GM23338 (cell line): ENCODE measurements around the gene RGS3. TPM values are rescaled to one million over a fixed set of nuclear protein-coding genes. Genes with fewer than 3 reads are reported as not detected.

Source experiments
- ATAC-seq: fragments of 200-7000 bp; cut with Tn5 transposase; 3 replicates; pipeline ENCODE4 v1.9.1; 2020
- DNase-seq: peaks from one replicate; pipeline ENCODE4 v3.0.0-alpha.2; 2015; ENCODE audit warnings: low spot score
- H2AFZ ChIP-seq: fragments of 200-600 bp; sonication (generic); 2 replicates; pipeline ENCODE4 v1.8.0; 2016; ENCODE audit warnings: antibody characterized with exemption, mild to moderate bottlenecking, moderate library complexity
- H3F3A ChIP-seq: fragments of 200-600 bp; sonication (generic); replicated peaks from 2 replicates; pipeline ENCODE4 v1.8.0; 2017; ENCODE audit warnings: antibody characterized with exemption, mixed run types, low read depth
- H3K27ac ChIP-seq: fragments of 200-600 bp; sonication (generic); 2 replicates; pipeline ENCODE4 v1.6.1; 2016; ENCODE audit warnings: low read depth
- H3K27me3 ChIP-seq: fragments of 200-600 bp; sonication (generic); 2 replicates; pipeline ENCODE4 v1.8.0; 2016; ENCODE audit warnings: mild to moderate bottlenecking, mixed run types, moderate library complexity; ENCODE audit not compliant: insufficient read depth
- H3K36me3 ChIP-seq: fragments of 200-600 bp; sonication (generic); 2 replicates; pipeline ENCODE4 v1.8.0; 2016; ENCODE audit warnings: mild to moderate bottlenecking; ENCODE audit not compliant: insufficient read depth
- H3K4me1 ChIP-seq: fragments of 200-600 bp; sonication (generic); 2 replicates; pipeline ENCODE4 v1.8.0; 2016; ENCODE audit warnings: mild to moderate bottlenecking, moderate library complexity; ENCODE audit not compliant: insufficient read depth
- H3K4me2 ChIP-seq: fragments of 200-600 bp; sonication (generic); 2 replicates; pipeline ENCODE4 v1.7.1; 2017; ENCODE audit warnings: mixed run types
- H3K4me3 ChIP-seq: fragments of 200-600 bp; sonication (generic); 2 replicates; pipeline ENCODE4 v1.6.1; 2016; ENCODE audit warnings: mixed run types
- H3K79me2 ChIP-seq: fragments of 200-600 bp; sonication (generic); replicated peaks from 2 replicates; pipeline ENCODE4 v1.8.0; 2017; ENCODE audit warnings: mild to moderate bottlenecking; ENCODE audit not compliant: insufficient read depth
- H3K9me2 ChIP-seq: fragments of 200-600 bp; sonication (generic); 2 replicates; pipeline ENCODE4 v1.8.0; 2017; ENCODE audit not compliant: insufficient read depth
- H4K20me1 ChIP-seq: fragments of 200-600 bp; sonication (generic); replicated peaks from 2 replicates; pipeline ENCODE4 v1.8.0; 2017; ENCODE audit warnings: mild to moderate bottlenecking; ENCODE audit not compliant: insufficient read depth
- H3K27ac Mint-ChIP-seq: 2 replicates; pipeline ENCODE4 v1.8.0; 2020; ENCODE audit warnings: inconsistent platforms, mild to moderate bottlenecking, moderate library complexity, mixed read lengths
- H3K27me3 Mint-ChIP-seq: 3 replicates; pipeline ENCODE4 v1.8.0; 2022; ENCODE audit warnings: low read depth, mild to moderate bottlenecking, moderate library complexity, mixed read lengths, inconsistent platforms; ENCODE audit not compliant: insufficient read depth, poor library complexity
- H3K36me3 Mint-ChIP-seq: 3 replicates; pipeline ENCODE4 v1.8.0; 2021; ENCODE audit warnings: low read depth, mild to moderate bottlenecking, inconsistent platforms, moderate library complexity, mixed read lengths
- H3K4me1 Mint-ChIP-seq: 3 replicates; pipeline ENCODE4 v1.8.0; 2020; ENCODE audit warnings: mild to moderate bottlenecking, inconsistent platforms, mixed read lengths
- H3K4me3 Mint-ChIP-seq: 3 replicates; pipeline ENCODE4 v1.8.0; 2021; ENCODE audit warnings: moderate library complexity, mild to moderate bottlenecking, inconsistent platforms, mixed read lengths
- H3K9me3 Mint-ChIP-seq: 3 replicates; pipeline ENCODE4 v1.8.0; 2020; ENCODE audit warnings: moderate library complexity, mild to moderate bottlenecking, inconsistent platforms, mixed read lengths
- CTCF ChIP-seq, 2 experiments: fragments of 200-600 bp in 1 of 2; sonication (generic) in 1 of 2; conservative IDR thresholded peaks; 2 replicates each; pipeline versions ENCODE4 v1.5.1 to v1.6.1; 2016 to 2017; ENCODE audit warnings: antibody characterized with exemption in 2 of 2, low read depth in 2 of 2, mild to moderate bottlenecking in 2 of 2, moderate library complexity in 1 of 2
- ETS1 ChIP-seq: IDR thresholded peaks from 2 replicates; pipeline ENCODE4 v1.6.1; 2016; ENCODE audit warnings: antibody characterized with exemption
- EZH2 ChIP-seq: fragments of 200-600 bp; sonication (generic); IDR thresholded peaks from one replicate; pipeline ENCODE4 v1.8.0; 2017; ENCODE audit warnings: antibody characterized with exemption, mild to moderate bottlenecking, low read depth; ENCODE audit not compliant: unreplicated experiment
- POLR2AphosphoS5 ChIP-seq: IDR thresholded peaks from 2 replicates; pipeline ENCODE4 v1.6.1; 2016; ENCODE audit warnings: antibody characterized with exemption, low read depth
- REST ChIP-seq: IDR thresholded peaks from one replicate; pipeline ENCODE4 v1.6.1; 2018; ENCODE audit warnings: antibody characterized with exemption; ENCODE audit not compliant: unreplicated experiment
- ZNF114 ChIP-seq: fragments of 250-450 bp; sonication (Bioruptor Pico); IDR thresholded peaks from 2 replicates; pipeline ENCODE4 v1.5.0; 2020; ENCODE audit warnings: mild to moderate bottlenecking, moderate library complexity
- polyA plus RNA-seq: library from polyadenylated mRNA; unstranded; fragments of >200 nt; fragmentation: Nextera tagmentation; extraction: Ambion mirVana; gene quantifications from 2 replicates; pipeline ENCODE4 v1.2.1, GENCODE V29; 2016
- total RNA-seq: library from RNA; depleted of rRNA; stranded (reverse); fragments of >200 nt; shearing (Covaris generic); gene quantifications from 2 replicates; pipeline ENCODE4 v1.2.3, GENCODE V29; 2014

Gene RGS3
- total and polyA plus RNA-seq, 2 experiments from 2014 or later, result 14.2 to 24.3 TPM

DNA sequence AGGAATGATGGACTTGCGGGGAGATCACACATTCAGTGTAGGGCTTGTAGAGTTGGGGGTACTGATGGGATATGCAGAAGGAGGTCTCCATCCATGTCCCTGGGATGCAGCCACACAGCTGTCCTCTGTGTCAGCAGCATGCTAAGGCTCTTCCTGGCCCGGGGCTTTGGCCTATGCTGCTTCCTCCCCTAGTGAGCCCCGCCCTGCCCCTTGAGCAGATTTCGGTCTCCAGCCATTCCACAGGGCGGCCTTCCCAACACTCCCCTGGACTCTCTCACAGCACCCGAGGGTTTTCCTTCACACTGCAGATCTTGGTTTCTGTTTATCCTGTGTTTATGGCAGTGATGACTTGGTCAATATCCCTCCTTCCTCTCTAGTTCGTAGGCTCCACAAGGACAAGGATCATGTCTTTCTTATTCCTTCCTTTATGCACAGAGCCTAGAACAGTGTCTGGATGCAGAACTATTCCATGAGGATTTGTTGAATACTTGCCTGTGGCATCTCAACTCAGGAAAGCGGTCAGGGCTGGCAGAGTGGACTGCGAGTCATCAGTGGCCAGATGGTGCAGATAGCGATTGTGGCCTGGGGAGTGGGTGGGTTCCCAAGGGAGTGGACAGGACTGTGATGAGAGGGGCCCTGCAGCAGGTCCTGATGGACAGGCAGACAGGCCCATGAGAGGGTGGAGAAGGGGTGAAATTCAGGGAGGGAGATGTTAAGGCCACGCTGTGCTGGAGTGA, 114.2 kb downstream of the RGS3 start:
- no peak overlapping the region for H3K4me2 ChIP-seq
- peaks cover 8% of the 10 kb centered on the region for H3K27me3 Mint-ChIP-seq
- H2AFZ ChIP-seq, result no peak overlapping the region
- H3K27ac Mint-ChIP-seq, result no peak overlapping the region
- no peak overlapping the region for H3K4me3 Mint-ChIP-seq
- no peaks in the 10 kb centered on the region for H3K9me3 Mint-ChIP-seq
- no peaks in the 10 kb centered on the region for H3K79me2 ChIP-seq
- DNase-seq, result no peak
- TF ChIP-seq EZH2 (no peak), REST (no peak), ETS1 (no peak), POLR2AphosphoS5 (no peak)
- no peaks in the 10 kb centered on the region; the same call in 2 of the 3 replicates for H3K36me3 Mint-ChIP-seq
- H3K4me1 ChIP-seq, result peaks cover 11% of the 10 kb centered on the region; the same call in 1 of the 2 replicates
- no peak overlapping the region for H3K4me3 ChIP-seq
- no peak overlapping the region for H3K27ac ChIP-seq
- no peak for ATAC-seq
- no peaks in the 10 kb centered on the region for H3F3A ChIP-seq
- H4K20me1 ChIP-seq, result no peaks in the 10 kb centered on the region
- H3K4me1 Mint-ChIP-seq, result peaks cover 25% of the 10 kb centered on the region
- H3K36me3 ChIP-seq, result no peaks in the 10 kb centered on the region
- no peaks in the 10 kb centered on the region for H3K9me2 ChIP-seq
- no peaks in the 10 kb centered on the region for H3K27me3 ChIP-seq

DNA sequence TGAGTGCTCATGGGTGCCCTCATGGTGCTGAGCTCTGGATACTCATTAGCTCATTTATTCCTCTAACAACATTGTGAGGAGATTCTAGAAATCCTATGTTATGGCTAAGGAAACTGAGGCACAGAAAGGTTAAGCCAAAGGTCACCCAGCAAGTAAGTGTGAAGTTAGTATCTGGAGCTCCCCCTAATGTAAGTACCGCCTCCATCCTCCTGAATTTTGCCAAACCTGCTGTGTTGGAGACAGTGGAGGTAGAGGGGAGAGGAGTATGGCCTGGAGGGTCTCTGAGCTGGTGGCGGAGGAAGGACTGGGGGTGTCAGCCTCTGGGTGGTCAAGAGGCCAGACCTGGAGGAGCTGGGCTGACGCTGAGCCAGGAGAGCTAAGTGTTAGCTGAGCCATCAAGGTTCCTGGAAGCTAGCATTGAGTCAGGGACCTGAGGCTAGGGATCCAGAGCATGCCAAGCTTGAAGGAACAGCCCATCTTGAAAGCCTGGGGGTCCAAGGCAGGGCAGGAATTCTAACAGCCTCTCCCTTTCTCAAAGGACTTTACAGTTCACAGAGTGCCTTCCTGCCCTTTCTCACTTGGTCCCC, 114.8 kb downstream of the RGS3 start:
- Mint-ChIP-seq H3K4me3 (no peak overlapping the region), H3K27ac (no peak overlapping the region)
- ATAC-seq, result no peak

More for the DNA sequence above, 114.8 kb downstream of the RGS3 start:
- DNase-seq, result no peak
- no peaks in the 10 kb centered on the region for H3K79me2 ChIP-seq
- TF ChIP-seq ZNF114 (no peak), CTCF (conservative IDR thresholded peaks at IDR 0.05; ENCODE audit: low read depth in 2 of 2) (peak; percentile 8 to 53; a peak in 2 of 4 replicates)
- Mint-ChIP-seq H3K27me3 (peaks cover 8% of the 10 kb centered on the region), H3K36me3 (peaks cover 3% of the 10 kb centered on the region; the same call in 1 of the 3 replicates), H3K4me1 (peaks cover 25% of the 10 kb centered on the region), H3K9me3 (no peaks in the 10 kb centered on the region)
- H3K27ac ChIP-seq, result no peak overlapping the region
- H3F3A ChIP-seq, result no peaks in the 10 kb centered on the region
- no peak overlapping the region for H3K4me2 ChIP-seq
- H2AFZ ChIP-seq, result no peak overlapping the region
- no peaks in the 10 kb centered on the region for H3K9me2 ChIP-seq
- no peaks in the 10 kb centered on the region for H3K36me3 ChIP-seq
- peaks cover 11% of the 10 kb centered on the region; the same call in 1 of the 2 replicates for H3K4me1 ChIP-seq
- no peaks in the 10 kb centered on the region for H4K20me1 ChIP-seq
- no peak overlapping the region for H3K4me3 ChIP-seq
- no peaks in the 10 kb centered on the region for H3K27me3 ChIP-seq
